HFFc6 (cell line): ENCODE results near the gene IQGAP3. TPM values are rescaled to one million over a fixed set of nuclear protein-coding genes. Genes with fewer than 3 reads are reported as not detected.
"Not testable (repeated sequence)": the region's sequence is repeated elsewhere in the genome, so short reads cannot be mapped to it uniquely, and the experiment has no call there.

ENCODE experiments used
- DNase-seq: peaks from one replicate; pipeline ENCODE4 v3.0.0-alpha.2; 2018
- H3K27ac Mint-ChIP-seq: 2 replicates; pipeline ENCODE4 v1.8.0; 2020; ENCODE audit warnings: mild to moderate bottlenecking, mixed read lengths
- H3K27me3 Mint-ChIP-seq: 2 replicates; pipeline ENCODE4 v1.8.0; 2021; ENCODE audit warnings: mild to moderate bottlenecking, moderate library complexity, mixed read lengths; ENCODE audit not compliant: insufficient read depth
- H3K36me3 Mint-ChIP-seq: 2 replicates; pipeline ENCODE4 v1.8.0; 2021; ENCODE audit warnings: low read depth, mixed read lengths
- H3K4me1 Mint-ChIP-seq: 2 replicates; pipeline ENCODE4 v1.8.0; 2020; ENCODE audit warnings: low read depth, mixed read lengths
- H3K4me3 Mint-ChIP-seq: 2 replicates; pipeline ENCODE4 v1.8.0; 2020; ENCODE audit warnings: mild to moderate bottlenecking, moderate library complexity, mixed read lengths
- H3K9me3 Mint-ChIP-seq: 2 replicates; pipeline ENCODE4 v1.8.0; 2020; ENCODE audit warnings: mild to moderate bottlenecking, mixed read lengths
- CTCF ChIP-seq: fragments of 200-600 bp; sonication (generic); IDR thresholded peaks from 2 replicates; pipeline ENCODE4 v1.5.0; 2021; ENCODE audit warnings: antibody characterized with exemption, mild to moderate bottlenecking
- total RNA-seq, 6 experiments: library from RNA; stranded (reverse); fragmentation: NEBNext Ultra II Directional; extraction: Animal tissue kit (Norgen Biotek cat#: 25700); gene quantifications; 2 replicates in 1 of 6; 3 replicates in 5 of 6; pipeline ENCODE4 v1.2.3, GENCODE V29; 2021

IQGAP3 gene
- total RNA-seq, 6 experiments from 2014 or later, result 13.9 to 33.3 (median 29.0) TPM

GRCh38 chr1:156612666-156613065 is 40.3 kb upstream of the IQGAP3 start:
- H3K4me3 Mint-ChIP-seq, result no peak overlapping the region
- peaks cover 36% of the 10 kb centered on the region for H3K27me3 Mint-ChIP-seq
- H3K27ac Mint-ChIP-seq, result no peak overlapping the region
- no peaks in the 10 kb centered on the region for H3K36me3 Mint-ChIP-seq
- no peak for DNase-seq
- TF ChIP-seq CTCF, result no peak
- H3K4me1 Mint-ChIP-seq, result peaks cover 22% of the 10 kb centered on the region
- no peaks in the 10 kb centered on the region for H3K9me3 Mint-ChIP-seq

DNA sequence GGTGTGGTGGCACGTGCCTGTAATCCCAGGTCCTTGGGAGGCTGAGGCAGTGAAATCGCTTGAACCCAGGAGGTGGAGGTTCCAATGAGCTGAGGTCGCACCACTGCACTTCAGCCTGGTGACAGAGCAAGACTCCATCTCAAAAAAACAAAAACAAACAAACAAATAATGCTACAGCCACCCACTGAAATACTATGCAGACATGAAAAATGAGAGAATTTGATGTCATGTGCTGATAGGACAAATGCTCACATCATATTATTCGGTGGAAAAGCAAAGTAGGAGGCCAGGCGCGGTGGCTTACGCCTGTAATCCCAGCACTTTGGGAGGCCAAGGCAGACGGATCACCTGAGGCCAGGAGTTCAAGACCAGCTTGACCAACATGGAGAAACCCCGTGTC is 37.7 kb upstream of the IQGAP3 start:
- peaks cover 12% of the 10 kb centered on the region for H3K4me1 Mint-ChIP-seq
- not testable (repeated sequence) for DNase-seq, H3K4me3 Mint-ChIP-seq, H3K9me3 Mint-ChIP-seq, H3K36me3 Mint-ChIP-seq, H3K27ac Mint-ChIP-seq
- peaks cover 27% of the 10 kb centered on the region for H3K27me3 Mint-ChIP-seq

- Mint-ChIP-seq H3K36me3 (no peaks in the 10 kb centered on the region), H3K4me3 (no peak overlapping the region), H3K27ac (no peak overlapping the region), H3K27me3 (peaks cover 17% of the 10 kb centered on the region), H3K9me3 (no peaks in the 10 kb centered on the region), H3K4me1 (peaks cover 12% of the 10 kb centered on the region)
- TF ChIP-seq CTCF, result peak; percentile 81
- no peak for DNase-seq
Measured at GRCh38 chr1:156608981-156609380, 36.6 kb upstream of the IQGAP3 start.

DNA sequence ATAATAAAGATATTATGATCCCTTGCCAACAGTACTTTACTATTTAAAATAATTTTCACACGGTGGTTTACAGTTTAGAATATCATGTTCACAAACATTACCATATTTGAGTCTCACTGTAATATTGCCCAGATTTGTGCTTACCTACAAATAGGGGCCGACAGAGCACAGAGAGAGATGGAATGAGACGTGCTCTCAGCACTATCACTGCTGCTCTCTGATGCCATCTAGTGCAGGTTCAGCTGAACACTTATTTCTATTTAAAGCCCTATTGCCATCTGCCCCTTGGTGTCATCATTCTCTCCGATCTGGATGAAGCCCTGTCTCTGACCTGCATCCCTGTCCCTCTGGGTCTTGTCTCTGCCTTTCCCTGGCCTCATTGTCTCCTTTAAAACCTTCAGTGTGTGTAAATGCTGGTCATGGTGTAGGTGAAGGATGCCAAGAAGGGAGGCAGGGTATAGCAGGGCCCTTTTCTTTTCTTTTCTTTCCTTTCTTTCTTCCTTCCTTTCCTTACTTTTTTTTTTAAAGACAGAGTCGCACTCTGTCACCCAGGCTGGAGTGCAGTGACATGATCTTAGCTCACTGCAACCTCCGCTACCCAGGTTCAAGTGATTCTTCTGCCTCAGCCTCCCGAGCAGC is 35.8 kb upstream of the IQGAP3 start:
- peak; percentile 70 for DNase-seq
- Mint-ChIP-seq H3K27ac (no peak overlapping the region), H3K36me3 (no peaks in the 10 kb centered on the region), H3K4me3 (no peak overlapping the region), H3K4me1 (peaks cover 12% of the 10 kb centered on the region), H3K9me3 (no peaks in the 10 kb centered on the region), H3K27me3 (peaks cover 17% of the 10 kb centered on the region)
- peak; percentile 80 for TF ChIP-seq CTCF

DNA sequence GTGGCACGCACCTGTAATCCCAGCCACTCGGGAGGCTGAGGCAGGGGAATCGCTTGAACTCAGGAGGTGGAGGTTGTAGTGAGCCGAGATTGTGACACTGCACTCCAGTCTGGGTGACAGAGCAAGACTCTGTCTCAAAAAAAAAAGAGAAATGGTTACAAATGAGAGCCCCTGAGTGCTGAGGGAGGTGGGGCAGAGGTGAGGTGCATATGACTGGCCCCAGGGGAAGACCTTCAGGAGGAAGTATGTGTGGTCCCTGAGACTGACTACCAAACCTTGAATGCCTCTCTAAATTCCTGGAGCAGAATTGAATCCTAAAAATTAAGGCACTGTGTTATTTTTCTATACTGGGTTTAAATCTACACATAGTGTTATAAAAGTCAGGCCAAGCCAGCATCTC is 35.0 kb upstream of the IQGAP3 start:
- H3K4me1 Mint-ChIP-seq, result peaks cover 20% of the 10 kb centered on the region
- H3K27ac Mint-ChIP-seq, H3K36me3 Mint-ChIP-seq, H3K4me3 Mint-ChIP-seq, DNase-seq, H3K27me3 Mint-ChIP-seq, H3K9me3 Mint-ChIP-seq: not testable (repeated sequence)

DNA sequence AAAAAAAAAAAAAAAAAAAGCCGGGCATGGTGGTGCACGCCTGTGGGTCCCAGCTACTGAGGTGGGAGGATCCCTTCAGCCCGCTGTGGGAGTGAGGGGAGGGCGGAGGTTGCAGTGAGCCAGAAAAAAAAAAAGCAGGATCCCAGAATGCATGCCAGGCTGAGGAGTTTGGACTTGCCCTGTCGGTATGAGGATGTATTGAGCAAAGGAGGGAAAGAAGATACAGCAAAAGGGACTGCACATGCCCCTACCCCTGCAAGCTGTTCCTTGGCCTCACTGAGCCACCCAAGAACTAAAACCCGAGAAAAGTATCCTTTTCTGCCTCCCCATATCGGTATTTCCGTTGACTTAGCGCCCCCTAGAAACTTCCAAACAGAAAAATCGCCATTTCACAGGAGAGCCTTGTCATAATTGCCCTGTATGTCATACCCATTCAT is 30.2 kb upstream of the IQGAP3 start:
- H3K9me3 Mint-ChIP-seq, result no peaks in the 10 kb centered on the region
- peaks cover 28% of the 10 kb centered on the region for H3K4me1 Mint-ChIP-seq
- TF ChIP-seq CTCF, result peak; percentile 60
- peaks cover 3% of the 10 kb centered on the region; the same call in 1 of the 2 replicates for H3K27me3 Mint-ChIP-seq
- H3K36me3 Mint-ChIP-seq, result no peaks in the 10 kb centered on the region; the same call in 1 of the 2 replicates
- no peak for DNase-seq
- H3K4me3 Mint-ChIP-seq, result peak overlapping the region; percentile 42; the same call in 1 of the 2 replicates
- no peak overlapping the region for H3K27ac Mint-ChIP-seq
